GM19397 (cell line): ENCODE results near the gene ADCY10.

Experiments used
- ATAC-seq: cut with Tn5 transposase; IDR thresholded peaks from one replicate; pipeline ENCODE4 v1.9.1; 2021; ENCODE audit warnings: mild to moderate bottlenecking, moderate library complexity; ENCODE audit not compliant: unreplicated experiment

Gene ADCY10

GRCh38 chr1:167928457-167928852 is 14.5 kb upstream of the ADCY10 start:
- ATAC-seq, result no peak

GRCh38 chr1:167927046-167927754 is 13.3 kb upstream of the ADCY10 start:
- peak; percentile 52 for ATAC-seq

GRCh38 chr1:167926486-167926997 is 12.6 kb upstream of the ADCY10 start:
- ATAC-seq, result no peak

GRCh38 chr1:167924543-167925231 is 10.8 kb upstream of the ADCY10 start:
- ATAC-seq, result no peak

GRCh38 chr1:167924102-167924501 is 10.2 kb upstream of the ADCY10 start:
- no peak for ATAC-seq

GRCh38 chr1:167923324-167924056 is 9.6 kb upstream of the ADCY10 start:
- no peak for ATAC-seq

GRCh38 chr1:167922611-167923074 is 8.7 kb upstream of the ADCY10 start:
- no peak for ATAC-seq

GRCh38 chr1:167922023-167922422 is 8.1 kb upstream of the ADCY10 start:
- ATAC-seq, result no peak

GRCh38 chr1:167916766-167917511 is 3.0 kb upstream of the ADCY10 start:
- ATAC-seq, result no peak

GRCh38 chr1:167915569-167915968 is 1.6 kb upstream of the ADCY10 start:
- ATAC-seq, result no peak

- no peak for ATAC-seq
Observed at GRCh38 chr1:167912294-167912693, 1.6 kb downstream of the ADCY10 start.

GRCh38 chr1:167911413-167911812 is 2.5 kb downstream of the ADCY10 start:
- no peak for ATAC-seq

GRCh38 chr1:167910530-167910929 is 3.4 kb downstream of the ADCY10 start:
- no peak for ATAC-seq

- ATAC-seq, result no peak
Observed at GRCh38 chr1:167909691-167910180, 4.2 kb downstream of the ADCY10 start.

- ATAC-seq, result no peak
Observed at GRCh38 chr1:167905671-167906070, 8.3 kb downstream of the ADCY10 start.

- ATAC-seq, result no peak
Observed at GRCh38 chr1:167905182-167905581, 8.8 kb downstream of the ADCY10 start.

GRCh38 chr1:167904652-167905130 is 9.2 kb downstream of the ADCY10 start:
- no peak for ATAC-seq

- ATAC-seq, result no peak
Observed at GRCh38 chr1:167900907-167901306, 13.0 kb downstream of the ADCY10 start.

GRCh38 chr1:167899253-167899681 is 14.7 kb downstream of the ADCY10 start:
- no peak for ATAC-seq

GRCh38 chr1:167898578-167899222 is 15.2 kb downstream of the ADCY10 start:
- ATAC-seq, result no peak
